ENCODE measurements around the gene CNTN6. TPM values are rescaled to one million over a fixed set of nuclear protein-coding genes. Genes with fewer than 3 reads are reported as not detected.

The CNTN6 gene
- total and polyA plus RNA-seq, 2 donors (not counting 1 experiment from before 2014, with no cell fraction given) = not detected

- Histone ChIP-seq H3K27me3 (replicated peaks in 1 of 4; ENCODE audit: control extremely low read depth in 1 of 4, control insufficient read depth in 3 of 4, insufficient read depth in 4 of 4, low read length in 3 of 4) (no peaks in the 10 kb centered on the region), H3K79me2 (ENCODE audit: control insufficient read depth, insufficient read depth, low read length) (no peaks in the 10 kb centered on the region), H3K36me3 (replicated peaks in 1 of 2; ENCODE audit: control extremely low read depth in 1 of 2, control insufficient read depth in 1 of 2, extremely low read depth in 1 of 2, insufficient read depth in 2 of 2, low read length in 1 of 2) (no peaks in the 10 kb centered on the region), H3K4me1 (ENCODE audit: control insufficient read depth in 2 of 2, insufficient read depth in 2 of 2, low read length in 2 of 2) (no peaks in the 10 kb centered on the region), H4K20me1 (ENCODE audit: control insufficient read depth, insufficient read depth, low read length, poor library complexity, severe bottlenecking) (no peaks in the 10 kb centered on the region), H2AFZ (ENCODE audit: insufficient read depth, low read depth, low read length, poor library complexity, severe bottlenecking) (no peak overlapping the region), H3K9ac (ENCODE audit: low read length) (no peak overlapping the region), H3K27ac (ENCODE audit: low read length in 2 of 2) (no peak overlapping the region), H3K4me2 (replicated peaks; ENCODE audit: low read depth, low read length, poor library complexity, severe bottlenecking) (no peak overlapping the region), H3K4me3 (ENCODE audit: control extremely low read depth in 1 of 5, extremely low read depth in 1 of 5, insufficient read depth in 1 of 5, low read depth in 2 of 5, low read length in 4 of 5) (no peak overlapping the region), H3K9me3 (ENCODE audit: control extremely low read depth in 1 of 3, control insufficient read depth in 2 of 3, insufficient read depth in 1 of 3, low read length in 2 of 3) (no peaks in the 10 kb centered on the region)
- ChIA-PET CTCF (no interaction called here), POLR2A (no interaction called here)
- Mint-ChIP-seq H3K27ac (no peak overlapping the region), H3K27me3 (no peaks in the 10 kb centered on the region), H3K4me3 (no peak overlapping the region), H3K4me1 (peaks cover 3% of the 10 kb centered on the region), H3K9me3 (ENCODE audit: insufficient read depth) (peaks cover 2% of the 10 kb centered on the region)
- intact Hi-C loops (cut with micrococcal nuclease) = no loop called here
- no peak for DNase-seq
- TF ChIP-seq EZH2 (IDR thresholded peaks at IDR 0.05; ENCODE audit: borderline replicate concordance, insufficient read depth, low read depth, low read length, poor library complexity, severe bottlenecking) (no peak), CTCF (IDR thresholded peaks at IDR 0.05) (no peak)
- no peak for ATAC-seq (ENCODE audit: low read depth)
- 73% methylated on average over 3 of the region's 4 CpGs for WGBS (ENCODE audit: insufficient coverage)
These were observed 90.7 kb downstream of the CNTN6 start for GRCh38 chr3:1183320-1184048.

GRCh38 chr3:1190569-1190968 is 97.7 kb downstream of the CNTN6 start:
- no CpG with 5 or more reads among the region's 3 CpGs for WGBS (ENCODE audit: insufficient coverage)
- H3K27ac Mint-ChIP-seq = no peak overlapping the region
- H3K4me1 ChIP-seq (ENCODE audit: control insufficient read depth in 2 of 2, insufficient read depth in 2 of 2, low read length in 2 of 2) = no peaks in the 10 kb centered on the region
- no peaks in the 10 kb centered on the region for H3K79me2 ChIP-seq (ENCODE audit: control insufficient read depth, insufficient read depth, low read length)
- no peak overlapping the region for H3K27ac ChIP-seq (ENCODE audit: low read length in 2 of 2)
- no peak overlapping the region for H3K4me3 Mint-ChIP-seq
- no peaks in the 10 kb centered on the region for H4K20me1 ChIP-seq (ENCODE audit: control insufficient read depth, insufficient read depth, low read length, poor library complexity, severe bottlenecking)
- no peak overlapping the region for H2AFZ ChIP-seq (ENCODE audit: insufficient read depth, low read depth, low read length, poor library complexity, severe bottlenecking)
- CTCF ChIA-PET = no interaction called here
- no peak overlapping the region for H3K4me2 ChIP-seq (replicated peaks; ENCODE audit: low read depth, low read length, poor library complexity, severe bottlenecking)
- H3K36me3 ChIP-seq (replicated peaks in 1 of 2; ENCODE audit: control extremely low read depth in 1 of 2, control insufficient read depth in 1 of 2, extremely low read depth in 1 of 2, insufficient read depth in 2 of 2, low read length in 1 of 2) = no peaks in the 10 kb centered on the region
- no peaks in the 10 kb centered on the region for H3K27me3 Mint-ChIP-seq
- ATAC-seq (ENCODE audit: low read depth) (no peak), DNase-seq (no peak)
- no peaks in the 10 kb centered on the region for H3K9me3 Mint-ChIP-seq (ENCODE audit: insufficient read depth)
- no peak overlapping the region for H3K4me3 ChIP-seq (ENCODE audit: control extremely low read depth in 1 of 5, extremely low read depth in 1 of 5, insufficient read depth in 1 of 5, low read depth in 2 of 5, low read length in 4 of 5)
- TF ChIP-seq CTCF (IDR thresholded peaks at IDR 0.05) (no peak), EZH2 (IDR thresholded peaks at IDR 0.05; ENCODE audit: borderline replicate concordance, insufficient read depth, low read depth, low read length, poor library complexity, severe bottlenecking) (no peak)
- intact Hi-C loops (cut with micrococcal nuclease) = no loop called here
- H3K27me3 ChIP-seq (replicated peaks in 1 of 4; ENCODE audit: control extremely low read depth in 1 of 4, control insufficient read depth in 3 of 4, insufficient read depth in 4 of 4, low read length in 3 of 4) = no peaks in the 10 kb centered on the region
- POLR2A ChIA-PET = no interaction called here
- H3K9me3 ChIP-seq (ENCODE audit: control extremely low read depth in 1 of 3, control insufficient read depth in 2 of 3, insufficient read depth in 1 of 3, low read length in 2 of 3) = no peaks in the 10 kb centered on the region
- no peak overlapping the region for H3K9ac ChIP-seq (ENCODE audit: low read length)
- H3K4me1 Mint-ChIP-seq = peaks cover 3% of the 10 kb centered on the region
